ENCODE results near the gene ZNF764. TPM values are rescaled to one million over a fixed set of nuclear protein-coding genes. Genes with fewer than 3 reads are reported as not detected.
"Not testable (repeated sequence)": the region's sequence is repeated elsewhere in the genome, so short reads cannot be mapped to it uniquely, and the experiment has no call there.

The ZNF764 gene
- total RNA-seq (2014; rRNA removed; shearing (Covaris generic)) = 8.3 and 9.9 TPM in 2 replicates

GRCh38 chr16:30557957-30558788, at the start of gene ZNF764:
TSS of gene ZNF764 (minus strand) at chr16:30558374. CDS start at chr16:30558182, 192 bp downstream.
- DNase-seq (ENCODE audit: low spot score) = peak; percentile 97

GRCh38 chr16:30606004-30606403, 47.8 kb upstream of the ZNF764 start:
- DNase-seq (ENCODE audit: low spot score) = no peak

- DNase-seq (ENCODE audit: low spot score) = no peak
Measured at GRCh38 chr16:30605158-30605557, 47.0 kb upstream of the ZNF764 start.

GRCh38 chr16:30604316-30604947, 46.3 kb upstream of the ZNF764 start:
- DNase-seq (ENCODE audit: low spot score) = no peak

GRCh38 chr16:30603945-30604315, 45.8 kb upstream of the ZNF764 start:
- DNase-seq (ENCODE audit: low spot score) = no peak

- DNase-seq (ENCODE audit: low spot score) = no peak
Measured at GRCh38 chr16:30602616-30603277, 44.6 kb upstream of the ZNF764 start.

GRCh38 chr16:30601966-30602365, 43.8 kb upstream of the ZNF764 start:
- no peak for DNase-seq (ENCODE audit: low spot score)

GRCh38 chr16:30600929-30601328, 42.8 kb upstream of the ZNF764 start:
- DNase-seq (ENCODE audit: low spot score) = no peak

GRCh38 chr16:30600215-30600614, 42.0 kb upstream of the ZNF764 start:
- DNase-seq (ENCODE audit: low spot score) = no peak

- no peak for DNase-seq (ENCODE audit: low spot score)
Measured at GRCh38 chr16:30592871-30593270, 34.7 kb upstream of the ZNF764 start.

GRCh38 chr16:30590869-30591268, 32.7 kb upstream of the ZNF764 start:
- not testable (repeated sequence) for DNase-seq (ENCODE audit: low spot score)

GRCh38 chr16:30589582-30589981, 31.4 kb upstream of the ZNF764 start:
- not testable (repeated sequence) for DNase-seq (ENCODE audit: low spot score)

GRCh38 chr16:30588651-30589050, 30.5 kb upstream of the ZNF764 start:
- no peak for DNase-seq (ENCODE audit: low spot score)

GRCh38 chr16:30585400-30586191, 27.4 kb upstream of the ZNF764 start, which contains the start of gene ZNF785:
TSS of gene ZNF785 (minus strand) at chr16:30585697. CDS start at chr16:30585611, 86 bp downstream.
- DNase-seq (ENCODE audit: low spot score) = peak; percentile 98

GRCh38 chr16:30585022-30585399, 26.8 kb upstream of the ZNF764 start:
- peak; percentile 22 for DNase-seq (ENCODE audit: low spot score)

GRCh38 chr16:30582611-30583340, 24.6 kb upstream of the ZNF764 start:
- no peak for DNase-seq (ENCODE audit: low spot score)

- DNase-seq (ENCODE audit: low spot score) = no peak
Measured at GRCh38 chr16:30581457-30581856, 23.3 kb upstream of the ZNF764 start.

- DNase-seq (ENCODE audit: low spot score) = no peak
Measured at GRCh38 chr16:30574678-30575077, 16.5 kb upstream of the ZNF764 start.

GRCh38 chr16:30571445-30572322, 13.5 kb upstream of the ZNF764 start, which contains the start of gene ZNF688:
TSS of gene ZNF688 (minus strand) at chr16:30571714. CDS start at chr16:30571629, 85 bp downstream.
- DNase-seq (ENCODE audit: low spot score) = peak; percentile 89
